Stimulated activated CD4-positive, alpha-beta T cell treated with anti-CD3 and anti-CD28 coated beads, Interleukin-4, amount 100 ng/mL, for 4 hours (primary cell): Measurements from ENCODE around the gene LCN12.

Experiments
- DNase-seq, 2 experiments: peaks; one replicate each; pipeline ENCODE4 v3.0.0-alpha.2; 2020

LCN12 gene

DNA sequence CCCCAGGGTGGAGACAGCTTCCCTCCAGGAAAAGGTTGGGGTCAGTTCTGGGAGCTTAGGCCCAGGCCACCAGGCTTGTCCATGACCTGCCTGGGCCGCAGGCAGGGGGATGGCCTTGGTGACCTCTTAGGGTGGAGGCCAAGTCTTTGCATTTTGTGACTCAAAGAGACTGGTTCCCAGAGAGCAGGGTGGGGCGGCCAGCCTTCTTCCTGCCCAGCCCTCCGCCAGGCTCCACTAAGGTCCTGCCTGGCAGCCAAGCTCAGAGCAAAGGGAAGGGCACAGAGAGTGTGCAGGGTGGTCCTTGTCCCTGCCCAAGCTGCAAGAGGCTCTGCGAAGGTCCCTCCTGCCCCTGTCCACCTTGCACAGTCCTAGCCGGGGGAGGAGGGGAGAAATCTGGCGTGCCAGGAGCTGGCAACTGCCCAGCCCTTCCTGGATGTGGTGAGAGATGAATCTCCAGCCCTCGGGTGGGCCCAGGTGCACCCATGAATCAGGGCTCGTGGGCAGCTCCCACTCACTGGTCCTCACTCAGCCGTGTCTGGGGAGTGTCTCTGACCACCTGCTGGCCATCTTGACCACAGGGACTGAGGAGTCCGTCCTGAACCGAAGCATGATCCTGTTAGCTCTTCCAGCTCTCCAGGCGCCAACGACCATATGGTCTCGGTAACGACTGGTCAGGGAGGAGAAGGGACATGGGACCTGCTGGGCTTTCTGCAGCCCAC, 22.9 kb downstream of the LCN12 start:
- DNase-seq: no peak

DNA sequence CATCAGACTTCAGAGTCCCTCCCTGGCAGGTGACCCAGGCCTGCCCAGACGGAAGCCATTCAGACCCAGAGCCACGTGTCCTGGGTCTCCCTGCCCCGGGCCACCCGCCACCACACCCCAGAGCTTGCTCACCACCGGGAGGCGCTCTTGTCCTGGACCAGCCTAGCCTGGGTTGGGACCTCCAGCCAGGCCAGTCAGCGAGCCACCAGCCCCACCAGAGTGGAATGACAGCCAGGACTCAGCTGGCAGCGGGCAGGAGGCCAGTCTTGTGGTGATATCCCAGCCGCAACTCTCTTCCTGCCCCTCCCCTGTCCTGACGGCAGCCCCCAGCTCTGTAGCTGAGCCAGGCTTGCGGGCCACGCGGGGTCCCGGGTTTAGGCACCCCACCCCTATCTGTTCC, 23.6 kb downstream of the LCN12 start:
- no peak for DNase-seq

DNA sequence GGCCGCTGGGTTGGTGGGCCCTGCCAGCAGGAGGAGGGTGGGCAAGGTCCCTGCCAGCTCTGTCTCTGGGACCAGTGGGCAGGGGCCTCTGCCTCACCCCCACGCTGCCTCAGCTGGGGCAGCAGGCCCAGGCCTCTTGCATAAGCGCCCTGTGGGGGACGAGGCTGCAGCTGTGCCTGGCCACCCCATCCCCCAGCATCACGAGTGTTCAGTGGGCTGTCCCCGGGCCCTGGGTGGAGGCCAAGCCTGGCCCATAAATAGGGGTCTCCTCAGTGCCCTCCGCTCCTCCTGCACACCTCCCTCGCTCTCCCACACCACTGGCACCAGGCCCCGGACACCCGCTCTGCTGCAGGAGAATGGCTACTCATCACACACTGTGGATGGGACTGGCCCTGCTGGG, 25.1 kb downstream of the LCN12 start, which contains the start of gene PTGDS:
Gene PTGDS (plus strand): TSS at position 282 of the 400 bp plus-strand sequence. CDS start 75 bp downstream, at position 357.
- DNase-seq: no peak

DNA sequence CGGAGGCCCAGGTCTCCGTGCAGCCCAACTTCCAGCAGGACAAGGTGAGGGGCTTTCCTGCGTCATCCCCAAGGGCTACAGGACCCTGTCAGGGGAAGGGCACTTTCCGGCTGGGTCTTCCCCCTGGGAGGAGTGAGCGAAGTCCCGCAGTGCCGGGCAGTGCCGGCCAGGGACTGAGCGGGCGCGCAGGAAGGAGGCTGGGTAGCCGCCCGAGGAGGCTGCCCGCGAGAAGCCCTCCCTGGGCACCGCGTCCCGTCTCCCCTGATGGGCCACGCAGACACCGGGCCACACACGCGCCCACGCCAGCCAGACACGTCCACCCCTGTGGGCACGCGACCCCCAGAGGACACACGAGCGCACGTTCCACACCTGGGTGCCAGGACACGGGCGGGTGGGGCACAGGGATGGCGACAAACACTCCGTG, 25.6 kb downstream of the LCN12 start:
- DNase-seq: no peak

DNA sequence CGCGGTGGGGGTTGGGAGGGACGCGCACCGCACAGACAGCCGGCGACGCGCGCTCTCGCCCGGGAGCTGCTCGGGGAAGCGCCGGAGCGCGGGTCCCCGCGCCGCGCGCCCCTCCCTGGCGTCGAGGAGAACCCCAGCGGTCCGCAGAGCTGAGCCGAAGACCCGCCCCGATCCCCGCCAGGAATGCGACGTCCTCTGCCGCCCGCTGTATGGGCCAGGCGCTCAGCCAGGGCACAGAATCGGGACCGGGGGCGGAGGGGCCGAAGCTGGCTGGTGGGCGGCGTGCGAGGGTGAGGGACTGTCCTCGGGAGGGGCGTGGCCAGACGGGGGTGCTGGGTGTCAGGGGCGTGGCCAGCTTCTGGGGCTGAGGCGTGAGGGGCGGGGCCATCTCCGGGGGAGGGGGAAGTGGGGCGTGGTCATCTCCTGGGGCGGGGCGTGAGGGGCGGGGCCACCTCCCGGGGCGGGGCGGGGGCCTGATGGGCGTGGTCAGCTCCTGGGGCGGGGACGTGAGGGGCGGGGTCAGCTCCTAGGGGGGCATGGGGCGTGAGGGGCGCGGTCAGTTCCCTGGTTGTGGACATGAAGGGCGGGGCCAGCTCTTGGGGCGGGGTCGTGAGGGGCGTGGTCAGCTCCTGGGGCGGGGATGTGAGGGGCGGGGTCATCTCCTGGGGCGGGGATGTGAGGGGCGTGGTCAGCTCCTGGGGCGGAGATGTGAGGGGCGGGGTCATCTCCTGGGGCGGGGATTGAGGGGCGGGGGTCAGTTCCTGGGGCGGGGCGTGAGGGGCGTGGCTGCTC, 26.2 kb downstream of the LCN12 start:
- DNase-seq: peak; percentile 54

DNA sequence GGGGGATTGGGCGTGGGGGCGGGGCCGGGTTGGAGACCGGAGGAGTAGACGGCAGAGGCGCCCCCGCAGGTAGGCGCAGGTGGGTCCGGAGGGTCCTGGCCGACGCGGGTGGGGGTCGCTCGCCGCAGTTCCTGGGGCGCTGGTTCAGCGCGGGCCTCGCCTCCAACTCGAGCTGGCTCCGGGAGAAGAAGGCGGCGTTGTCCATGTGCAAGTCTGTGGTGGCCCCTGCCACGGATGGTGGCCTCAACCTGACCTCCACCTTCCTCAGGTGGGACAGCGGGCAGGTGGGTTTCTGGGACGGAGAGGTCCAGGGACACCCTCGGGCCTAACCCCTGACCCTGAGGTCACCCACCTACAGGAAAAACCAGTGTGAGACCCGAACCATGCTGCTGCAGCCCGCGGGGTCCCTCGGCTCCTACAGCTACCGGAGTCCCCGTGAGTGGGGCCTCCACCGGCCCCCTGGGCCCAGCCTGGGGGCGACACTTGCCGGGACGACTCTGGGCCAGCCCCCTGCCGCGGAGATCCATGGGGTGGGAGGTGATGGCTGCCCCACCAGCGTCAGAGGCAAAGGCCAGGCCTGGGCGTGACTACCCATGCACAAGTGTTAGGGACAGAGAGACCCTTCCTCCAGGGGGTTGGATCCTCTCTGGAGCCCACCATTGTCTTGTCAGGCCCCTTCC, 26.9 kb downstream of the LCN12 start:
- DNase-seq: no peak

DNA sequence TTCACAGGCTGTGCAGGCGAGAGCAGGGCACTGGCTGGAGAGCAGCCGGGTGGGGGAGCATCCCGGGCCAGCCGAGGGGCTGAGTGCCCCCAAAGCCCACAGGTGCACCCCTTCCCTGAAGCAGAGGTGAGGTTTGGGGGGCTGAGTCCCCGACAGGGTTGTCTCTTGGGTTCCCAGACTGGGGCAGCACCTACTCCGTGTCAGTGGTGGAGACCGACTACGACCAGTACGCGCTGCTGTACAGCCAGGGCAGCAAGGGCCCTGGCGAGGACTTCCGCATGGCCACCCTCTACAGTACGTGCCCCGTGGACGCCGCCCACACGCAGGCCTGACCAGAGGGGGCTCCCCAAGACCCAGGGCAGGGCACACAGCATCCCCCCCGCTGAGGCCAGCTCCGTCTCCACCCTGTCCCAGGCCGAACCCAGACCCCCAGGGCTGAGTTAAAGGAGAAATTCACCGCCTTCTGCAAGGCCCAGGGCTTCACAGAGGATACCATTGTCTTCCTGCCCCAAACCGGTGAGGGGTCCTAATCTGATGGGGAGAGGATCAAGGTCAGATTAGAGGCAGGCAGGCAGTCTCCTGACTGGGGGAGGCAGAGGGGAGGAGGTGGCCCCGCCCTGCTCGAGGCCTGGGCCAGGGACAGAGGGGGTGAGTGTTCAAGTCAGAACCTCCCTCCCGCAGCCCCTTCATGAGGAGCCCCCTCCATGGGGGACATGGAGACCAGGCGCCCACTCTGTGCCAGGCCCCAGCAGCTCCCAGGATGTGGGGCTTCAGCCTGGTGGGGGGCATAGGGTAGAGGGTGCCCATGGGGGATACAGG, 27.9 kb downstream of the LCN12 start:
- no peak for DNase-seq

DNA sequence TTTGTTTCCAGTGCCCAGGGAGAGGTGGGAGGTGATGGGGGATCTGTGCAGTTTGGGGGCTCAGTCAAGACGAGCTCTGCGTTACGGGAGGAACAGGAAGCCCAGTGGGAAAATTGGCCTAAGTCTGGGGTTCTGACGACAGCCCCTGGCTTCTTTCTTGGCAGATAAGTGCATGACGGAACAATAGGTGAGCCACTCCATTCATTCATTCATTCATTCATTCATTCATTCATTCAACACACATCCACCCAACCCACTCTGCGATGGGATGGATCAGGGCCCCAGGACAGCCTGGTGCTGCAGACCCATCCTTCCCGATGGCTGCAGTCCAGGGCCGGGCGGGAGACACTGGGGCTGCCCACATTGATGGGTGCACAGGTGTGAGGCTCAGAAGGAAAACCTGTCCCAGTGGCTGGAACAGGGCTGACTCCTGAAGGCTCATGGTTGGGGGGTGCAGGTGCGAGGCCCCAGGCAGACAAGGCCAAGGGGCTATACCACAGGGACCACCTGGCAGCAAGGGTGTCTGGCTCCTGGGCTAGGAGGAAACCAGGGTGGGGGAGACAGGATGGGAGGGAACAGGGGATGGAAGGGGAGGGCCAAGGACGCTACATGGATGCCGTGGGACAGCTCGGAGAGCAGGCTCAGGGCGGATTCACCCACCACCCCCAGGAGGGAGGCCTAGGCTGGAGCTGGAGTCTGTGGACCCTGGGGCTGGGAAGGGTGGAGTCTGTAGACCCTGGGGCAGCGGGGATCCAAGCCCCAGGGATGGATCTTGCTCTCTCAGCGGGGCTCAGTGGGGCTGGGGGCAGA, 28.8 kb downstream of the LCN12 start:
- DNase-seq: no peak

DNA sequence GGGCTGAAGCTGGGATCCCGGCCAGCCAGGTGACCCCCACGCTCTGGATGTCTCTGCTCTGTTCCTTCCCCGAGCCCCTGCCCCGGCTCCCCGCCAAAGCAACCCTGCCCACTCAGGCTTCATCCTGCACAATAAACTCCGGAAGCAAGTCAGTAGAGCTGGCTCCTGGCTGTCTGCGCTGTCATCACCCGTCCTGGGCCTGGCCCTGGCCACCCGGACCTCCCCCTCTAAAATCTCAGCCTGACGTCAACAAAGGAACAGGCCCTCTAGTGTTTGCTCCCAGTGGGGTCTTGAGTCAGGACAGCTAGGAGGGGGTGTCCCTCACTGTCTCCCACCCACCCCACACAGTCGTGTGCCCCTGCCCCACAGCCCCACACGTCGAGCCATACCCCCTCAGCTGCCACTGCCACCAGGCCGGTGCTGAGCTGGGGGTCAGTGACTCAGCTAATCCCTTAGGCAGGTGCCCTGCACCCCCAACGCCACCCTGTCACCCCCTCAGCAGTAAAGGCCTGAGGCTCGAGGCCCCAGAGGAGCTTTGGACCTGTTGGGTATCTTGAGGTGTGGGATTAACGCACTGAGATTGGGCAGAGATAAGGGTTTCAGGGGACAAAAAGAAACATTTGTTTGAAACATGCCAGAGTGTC, 29.6 kb downstream of the LCN12 start:
- DNase-seq: no peak

DNA sequence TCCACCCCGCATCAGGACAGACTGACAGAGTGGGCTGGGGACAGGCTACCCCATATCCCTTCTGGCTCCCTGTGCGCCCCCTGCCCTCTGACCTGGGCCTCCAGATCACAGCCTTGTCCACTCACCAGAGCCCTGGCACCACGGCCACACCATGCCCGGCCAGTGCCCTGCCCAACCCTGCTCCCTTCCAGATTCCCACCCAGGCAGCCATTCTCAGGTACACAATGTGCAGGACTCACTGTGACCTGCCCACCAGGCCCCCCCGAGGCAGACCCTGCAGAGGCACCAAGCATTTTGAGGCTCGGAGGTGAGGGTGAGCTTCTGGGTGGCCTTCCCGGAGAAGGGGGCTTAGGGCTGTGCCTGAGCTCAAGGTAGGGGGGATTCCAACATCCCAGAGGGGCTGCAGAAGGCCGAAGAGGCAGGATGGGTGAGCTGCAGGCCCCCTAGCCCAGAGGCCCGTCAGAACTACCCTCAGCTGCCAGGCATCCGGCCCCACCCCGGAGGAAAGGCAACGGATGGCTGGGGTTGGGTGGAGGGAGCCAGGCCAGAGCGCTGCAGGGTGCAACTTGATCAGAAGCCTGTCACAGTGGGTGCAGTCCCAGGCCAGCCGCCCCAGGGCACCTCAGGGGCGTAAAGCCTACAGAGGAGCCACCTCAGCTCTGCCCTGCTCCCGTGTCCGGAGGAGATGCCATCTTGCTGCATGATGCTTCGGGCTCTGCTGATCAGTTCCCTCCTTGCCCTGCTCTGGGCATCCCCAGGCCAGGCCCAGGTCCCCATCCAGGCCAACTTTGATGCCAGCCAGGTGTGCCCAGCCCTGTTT, 30.4 kb downstream of the LCN12 start, which contains the start of gene LCNL1:
Gene LCNL1 (plus strand): TSS at position 762 of the 820 bp plus-strand sequence. CDS start 594 bp downstream, outside the sequence.
- no peak for DNase-seq

DNA sequence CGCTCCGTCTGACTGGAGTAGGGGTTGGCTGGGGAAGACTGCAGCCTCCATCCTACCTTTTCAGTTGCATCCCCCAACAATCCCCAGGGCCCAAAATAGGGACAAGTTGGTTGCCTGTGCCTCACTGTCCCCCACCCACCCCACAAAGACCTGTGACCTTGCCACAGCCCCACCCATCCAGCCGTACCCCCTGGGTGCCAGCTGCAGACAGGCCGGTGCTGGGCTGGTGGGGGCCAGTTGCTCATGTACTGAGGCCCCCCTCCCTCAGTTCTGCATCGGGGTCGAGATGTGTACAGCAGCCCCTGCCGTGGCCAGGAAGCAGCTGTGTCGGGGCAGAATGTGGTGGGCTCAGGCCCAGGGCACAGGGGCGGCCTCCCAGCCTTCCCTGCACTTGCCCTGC, 31.1 kb downstream of the LCN12 start:
- DNase-seq: no peak

DNA sequence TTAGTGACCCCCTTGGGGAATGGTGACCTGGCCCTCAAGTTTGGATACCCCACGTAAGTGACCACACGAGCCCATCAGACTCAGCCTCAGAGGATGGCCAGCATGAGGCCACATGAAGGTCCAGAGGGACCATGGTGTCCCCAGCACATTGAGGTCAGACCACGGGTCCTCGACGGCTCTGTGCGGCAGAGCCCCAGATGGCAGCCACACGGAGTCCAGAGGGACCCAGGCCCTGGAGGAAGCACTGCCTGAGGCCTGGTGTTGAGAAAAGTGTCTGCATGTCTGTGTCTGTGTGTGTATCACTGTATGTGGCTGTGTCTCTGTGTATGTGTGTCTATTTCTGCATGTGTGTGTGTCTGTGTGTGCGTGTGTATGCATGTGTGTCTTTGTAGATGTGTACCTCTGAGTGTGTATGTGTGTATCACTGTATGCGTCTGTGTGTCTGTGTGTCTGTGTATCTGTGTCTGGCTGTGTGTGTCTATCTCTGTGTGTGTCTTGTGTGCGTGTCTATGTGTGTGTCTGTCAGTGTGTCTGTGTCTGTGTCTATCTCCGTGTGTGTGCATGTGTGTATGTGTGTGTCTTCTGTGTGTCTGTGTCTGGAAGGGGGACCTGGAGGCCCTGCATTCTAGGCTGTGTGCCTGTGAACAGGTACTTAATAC, 31.7 kb downstream of the LCN12 start:
- no peak for DNase-seq

DNA sequence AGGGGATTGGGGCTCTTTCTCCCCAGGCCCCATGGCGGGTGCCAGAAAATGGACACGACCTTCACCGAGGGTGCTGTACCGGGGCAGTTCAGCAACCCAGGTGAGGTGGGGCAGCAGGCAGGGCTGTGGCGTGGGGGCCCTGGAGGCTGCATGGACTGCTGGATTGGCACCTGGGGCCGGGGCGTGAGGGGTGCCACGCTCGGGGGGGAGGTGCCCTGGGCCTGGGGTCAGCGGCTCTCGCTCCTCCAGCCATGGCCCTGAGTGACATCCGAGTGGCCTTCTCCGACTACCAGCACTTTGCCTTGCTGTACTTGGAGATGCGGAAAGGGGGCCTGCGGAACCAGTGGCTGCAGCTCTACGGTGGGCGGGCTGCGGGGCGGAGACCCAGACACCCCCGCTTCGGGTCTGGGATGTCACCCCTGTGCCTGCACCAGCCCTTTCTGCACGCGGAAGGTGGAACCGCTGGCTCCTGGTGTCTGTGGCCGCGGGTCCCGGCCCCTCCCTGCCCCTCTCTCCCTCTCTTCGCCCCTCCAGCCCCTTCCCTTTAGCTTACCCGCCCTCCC, 32.5 kb downstream of the LCN12 start:
- no peak for DNase-seq

DNA sequence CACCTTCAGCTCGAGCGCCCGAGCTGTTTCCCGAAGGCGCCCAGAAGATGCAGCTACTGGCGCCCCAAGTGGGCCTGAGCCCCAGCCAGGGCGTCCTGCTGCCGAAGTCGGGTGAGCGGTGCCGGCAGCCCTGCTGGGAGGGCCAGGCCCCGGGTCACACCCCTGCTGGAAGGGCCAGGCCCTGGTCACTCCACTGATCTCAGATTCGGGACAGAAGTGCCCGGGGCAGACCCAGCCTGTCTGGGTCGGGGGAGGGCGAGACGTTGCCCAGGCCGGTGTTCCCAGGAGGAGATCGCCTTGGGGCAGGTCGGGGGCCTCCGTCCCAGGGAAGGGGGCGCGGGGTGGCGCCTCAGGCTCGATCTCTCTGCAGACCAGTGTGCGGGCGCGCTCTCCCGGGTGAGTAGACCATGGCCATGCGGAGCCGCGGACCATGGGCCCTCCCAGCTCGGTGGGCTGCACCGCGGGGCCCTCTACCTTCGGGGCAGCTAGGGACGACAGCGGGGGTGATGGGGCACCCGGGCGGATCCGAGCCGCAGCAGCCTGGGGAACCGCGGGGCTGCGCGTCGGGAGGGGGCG, 33.0 kb downstream of the LCN12 start:
- no peak for DNase-seq

DNA sequence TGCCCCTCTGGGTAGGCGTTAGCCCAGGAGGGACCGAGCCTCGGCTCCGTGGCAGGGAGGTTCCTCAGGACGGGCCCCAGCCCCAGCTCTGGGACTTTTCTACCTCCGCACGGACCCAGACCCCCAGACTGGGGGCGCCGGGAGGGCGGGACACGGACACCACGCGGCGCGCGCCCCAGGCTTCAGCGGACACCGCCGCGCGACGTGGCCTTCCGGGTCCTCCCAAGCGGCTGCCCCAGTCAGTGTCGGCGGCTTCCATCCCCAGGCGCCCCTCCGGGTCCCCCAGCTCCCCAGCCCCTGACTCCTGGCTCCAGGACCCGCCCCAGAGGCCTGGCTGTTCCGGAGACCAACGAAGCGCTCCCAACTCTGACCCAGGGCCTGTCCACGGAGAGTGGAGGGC, 33.8 kb downstream of the LCN12 start:
- no peak for DNase-seq

DNA sequence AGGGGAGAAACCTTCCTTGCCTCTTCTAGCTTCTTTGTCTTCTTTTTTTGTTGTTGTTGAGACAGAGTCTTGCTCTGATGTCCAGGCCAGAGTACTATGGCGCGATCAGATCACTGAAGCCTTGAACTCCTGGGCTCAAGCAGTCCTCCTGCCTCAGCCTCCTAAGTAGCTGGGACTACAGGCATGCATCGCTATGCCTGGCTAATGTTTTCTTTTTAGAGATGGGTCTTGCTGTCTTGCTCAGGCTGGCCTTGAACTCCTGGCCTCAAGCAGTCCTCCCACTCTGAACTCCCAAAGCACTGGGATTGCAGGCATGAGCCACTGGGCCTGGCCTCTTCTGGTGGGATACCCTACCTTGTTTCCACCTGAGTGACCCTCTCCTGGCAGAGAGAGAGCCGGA, 36.8 kb downstream of the LCN12 start:
- DNase-seq: no peak

DNA sequence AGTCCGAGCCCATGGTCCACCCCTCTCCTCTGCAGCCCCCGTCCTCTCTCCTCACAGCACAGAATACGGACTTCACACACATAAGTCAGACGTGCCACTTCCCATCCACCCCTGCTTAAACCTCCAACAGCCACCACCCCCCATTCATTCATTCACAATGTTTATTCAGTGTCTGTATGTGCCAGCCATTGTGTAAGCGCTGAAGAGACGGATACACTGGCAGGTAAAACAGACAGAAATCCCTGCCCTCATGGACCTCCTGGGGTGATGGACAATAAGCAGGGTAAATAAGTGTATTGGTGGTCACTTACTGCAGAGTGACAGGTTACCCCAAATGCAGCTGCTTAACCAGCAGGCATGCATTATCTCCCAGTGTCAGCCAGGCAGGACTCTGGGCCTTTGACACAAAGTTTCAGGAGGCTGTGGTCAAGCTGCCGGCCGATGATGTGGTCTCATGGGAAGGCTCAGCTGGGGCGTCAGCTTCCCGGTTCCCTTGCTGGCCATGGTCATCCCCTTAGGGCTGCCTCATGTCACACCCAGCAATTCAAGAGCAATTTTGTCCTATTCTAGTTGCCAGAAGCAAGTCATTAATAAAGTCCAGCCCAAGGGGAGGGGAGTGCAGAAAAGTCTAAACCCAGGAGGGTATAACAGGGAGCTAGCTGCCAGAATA, 38.3 kb downstream of the LCN12 start:
- no peak for DNase-seq
